ENCODE results near the gene TNRC6B.
"Not testable (repeated sequence)": the region's sequence is repeated elsewhere in the genome, so short reads cannot be mapped to it uniquely, and the experiment has no call there.

TNRC6B gene

DNA sequence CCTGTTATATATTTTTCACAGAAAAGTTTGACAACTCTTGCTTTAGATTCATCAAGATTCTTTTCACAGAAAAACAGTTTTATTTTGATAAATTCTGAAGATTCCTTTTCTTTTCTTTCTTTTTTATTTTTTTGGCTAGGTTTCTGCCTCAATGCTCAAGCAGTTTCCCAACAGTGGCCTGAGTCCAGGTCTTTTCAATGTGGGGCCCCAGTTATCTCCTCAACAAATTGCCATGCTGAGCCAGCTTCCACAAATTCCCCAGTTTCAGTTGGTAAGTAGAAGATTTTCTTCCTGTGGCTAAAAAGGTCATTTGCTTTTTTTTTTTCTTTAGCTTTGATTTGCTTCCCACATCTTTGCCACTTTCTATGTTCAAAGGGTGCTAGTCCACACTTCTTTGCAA, 122.6 kb downstream of the TNRC6B start:
- DNase-seq = no peak

DNA sequence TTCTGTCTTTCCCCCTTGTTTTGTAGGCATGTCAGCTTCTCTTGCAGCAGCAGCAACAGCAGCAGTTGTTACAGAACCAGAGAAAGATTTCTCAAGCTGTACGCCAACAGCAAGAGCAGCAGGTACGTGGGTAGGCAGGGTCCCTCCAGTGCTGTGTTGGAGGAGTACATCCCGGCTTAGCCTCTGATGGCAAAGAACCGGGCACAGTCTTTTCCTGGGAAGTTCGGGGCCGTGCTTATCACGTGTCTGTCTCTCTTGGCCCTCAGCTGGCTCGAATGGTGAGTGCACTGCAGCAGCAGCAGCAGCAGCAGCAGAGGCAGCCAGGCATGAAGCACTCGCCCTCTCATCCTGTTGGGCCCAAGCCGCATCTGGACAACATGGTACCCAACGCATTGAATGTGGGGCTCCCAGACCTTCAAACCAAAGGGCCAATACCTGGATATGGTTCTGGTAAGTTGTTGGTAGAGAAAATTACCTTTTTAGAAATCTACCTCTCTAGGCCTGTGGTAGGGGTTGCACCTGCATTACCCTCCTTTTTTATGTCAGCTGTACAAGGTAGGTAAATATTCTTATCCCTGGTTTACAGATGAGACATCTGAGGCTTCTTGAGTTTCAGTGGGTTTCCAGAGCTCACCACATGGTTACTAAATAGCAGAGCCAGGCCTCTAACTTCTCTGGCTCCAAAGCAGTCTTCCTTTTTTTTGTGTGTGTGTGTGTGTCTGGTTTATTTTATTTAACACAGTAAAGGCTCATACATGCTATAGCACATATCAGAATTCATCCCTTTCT, 123.4 kb downstream of the TNRC6B start:
- DNase-seq = no peak

DNA sequence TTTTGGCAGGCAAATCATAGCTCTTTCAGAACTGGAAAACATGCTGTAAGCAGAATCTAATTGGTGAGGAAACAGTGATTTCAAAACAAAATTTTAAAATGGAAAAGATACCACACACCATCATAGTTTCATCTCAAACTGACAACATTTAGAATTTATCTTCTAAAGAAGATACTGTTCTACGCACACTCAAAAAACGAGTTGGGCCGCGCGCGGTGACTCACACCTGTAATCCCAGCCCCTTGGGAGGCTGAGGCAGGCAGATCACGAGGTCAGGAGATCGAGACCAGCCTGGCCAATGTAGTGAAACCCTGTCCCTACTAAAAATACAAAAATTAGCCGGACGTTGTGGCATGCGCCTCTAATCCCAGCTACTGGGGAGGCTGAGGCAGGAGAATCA, 124.4 kb downstream of the TNRC6B start:
- DNase-seq = no peak

DNA sequence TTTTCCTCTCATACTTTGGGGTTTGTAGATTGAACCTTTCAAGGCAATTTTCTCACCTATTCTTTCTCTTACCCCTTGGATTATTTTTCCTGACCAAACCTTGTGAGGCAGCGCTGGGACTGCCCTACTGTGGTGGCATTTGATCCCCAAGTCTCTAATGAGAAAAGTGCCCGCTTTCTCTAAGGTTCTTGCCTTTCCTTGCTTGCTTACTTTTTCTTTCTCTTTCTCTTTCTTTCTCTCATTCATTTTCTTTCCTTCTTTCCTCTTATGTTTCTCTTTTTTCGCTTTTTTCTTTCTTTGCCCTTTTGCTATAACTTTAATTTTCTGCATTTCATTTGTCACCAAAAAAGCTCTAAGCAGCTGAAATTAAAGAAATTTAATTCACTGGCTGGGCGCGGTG, 127.9 kb downstream of the TNRC6B start:
- no peak for DNase-seq

DNA sequence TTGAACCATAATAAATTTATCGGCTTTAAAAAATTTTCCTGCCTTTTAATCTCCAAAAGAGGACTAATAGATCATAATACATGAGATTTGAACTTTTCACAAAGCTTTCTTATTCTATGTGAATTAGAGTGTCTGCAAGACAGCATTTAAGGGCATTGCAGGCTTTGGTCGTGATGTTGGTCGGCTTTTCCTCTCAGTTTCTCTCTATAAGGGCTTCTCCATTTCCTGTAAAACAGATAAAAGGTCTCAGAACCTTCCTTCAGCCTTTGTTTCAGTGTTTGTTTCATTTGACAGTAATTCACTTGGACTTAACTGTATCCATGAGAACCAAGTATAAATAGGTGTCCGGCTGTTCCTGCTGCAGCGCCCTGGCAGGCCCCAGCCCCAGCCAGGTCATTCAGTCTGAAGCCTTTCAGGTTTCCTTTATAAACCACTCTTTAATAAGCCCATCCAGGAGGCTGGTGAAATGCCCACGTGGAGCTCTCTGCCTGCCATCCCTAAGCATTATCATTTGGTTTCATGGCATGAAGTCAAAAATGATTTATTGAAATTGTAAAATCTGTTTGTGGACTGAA, 131.4 kb downstream of the TNRC6B start:
- DNase-seq = no peak

DNA sequence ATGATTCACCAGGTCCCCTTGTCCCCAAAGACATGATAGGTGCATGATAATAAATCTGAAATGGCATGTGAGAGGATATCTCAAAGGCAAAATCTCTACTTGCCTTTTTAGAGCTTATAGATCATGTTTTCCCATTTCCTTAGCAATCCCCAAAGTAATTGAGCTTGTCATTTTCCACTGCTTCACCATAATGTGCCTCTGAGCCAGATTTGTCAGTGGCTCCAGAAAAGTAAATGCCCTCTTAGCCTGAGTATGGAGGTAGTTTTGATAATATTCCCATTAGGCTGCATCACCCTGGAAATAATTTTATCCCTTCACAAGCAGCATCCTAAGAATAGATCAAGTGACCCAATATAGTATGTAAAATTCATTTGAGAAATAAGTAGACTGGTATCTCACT, 131.9 kb downstream of the TNRC6B start:
- DNase-seq = no peak

DNA sequence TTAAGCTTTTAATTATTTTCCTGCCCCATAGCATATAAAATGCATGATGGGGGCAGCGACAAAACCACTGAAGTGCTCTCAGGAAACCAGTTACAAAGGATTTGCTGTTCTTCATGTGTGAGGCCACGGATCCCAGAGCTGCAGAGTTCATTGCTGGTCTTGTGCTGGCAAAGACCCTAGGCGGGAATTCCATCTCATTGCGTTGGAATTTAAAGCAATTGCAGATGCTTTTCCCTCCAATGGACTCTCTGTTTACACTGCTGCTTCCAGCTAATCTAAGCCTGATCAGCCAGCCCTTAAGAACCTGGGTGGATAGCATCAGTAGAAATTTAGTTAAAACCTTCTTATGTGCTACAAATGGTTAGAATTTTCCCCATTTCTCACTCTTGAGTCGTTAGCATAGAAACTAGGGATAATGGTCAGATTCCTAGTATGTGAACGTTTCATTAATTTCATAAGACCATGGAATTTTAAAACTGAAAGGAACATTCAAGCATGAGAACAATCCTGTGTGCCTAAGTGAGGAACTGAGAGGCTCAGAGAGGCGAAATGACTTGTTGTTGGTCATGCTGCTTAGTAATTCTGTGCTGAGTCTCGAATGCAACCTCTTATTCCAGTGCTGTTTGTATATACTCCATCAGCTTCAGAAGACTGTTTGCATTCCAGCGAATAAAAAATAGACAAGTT, 132.5 kb downstream of the TNRC6B start:
- DNase-seq = no peak

DNA sequence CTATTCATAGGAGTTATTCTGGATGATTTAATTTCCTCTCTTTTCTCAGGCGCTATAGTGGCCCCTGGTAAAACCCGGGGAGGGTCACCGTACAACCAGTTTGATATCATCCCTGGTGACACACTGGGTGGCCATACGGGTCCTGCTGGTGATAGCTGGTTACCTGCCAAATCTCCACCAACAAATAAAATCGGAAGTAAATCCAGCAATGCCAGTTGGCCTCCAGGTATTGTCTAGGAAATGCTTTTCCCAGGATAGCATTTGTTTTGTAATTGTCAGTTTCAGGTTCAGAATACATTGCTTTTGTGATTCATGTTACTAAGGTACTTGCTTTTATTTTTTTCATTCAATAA, 133.0 kb downstream of the TNRC6B start:
- no peak for DNase-seq

DNA sequence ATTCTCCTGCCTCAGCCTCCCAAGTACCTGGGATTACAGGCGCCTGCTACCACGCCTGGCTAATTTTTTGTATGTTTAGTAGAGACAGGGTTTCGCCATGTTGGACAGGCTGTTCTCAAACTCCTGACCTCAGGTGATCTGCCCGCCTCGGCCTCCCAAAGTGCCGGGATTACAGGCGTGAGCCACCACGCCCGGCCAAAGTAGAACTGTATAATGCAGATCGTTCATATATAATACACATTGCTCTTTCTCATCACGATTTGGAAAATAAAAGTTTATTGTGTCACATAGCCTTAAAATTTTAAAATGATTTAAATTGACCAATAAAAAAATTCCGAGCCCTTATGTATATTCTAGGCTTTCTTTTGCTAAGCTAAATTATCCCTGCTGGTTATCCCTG, 133.9 kb downstream of the TNRC6B start:
- DNase-seq = not testable (repeated sequence)

DNA sequence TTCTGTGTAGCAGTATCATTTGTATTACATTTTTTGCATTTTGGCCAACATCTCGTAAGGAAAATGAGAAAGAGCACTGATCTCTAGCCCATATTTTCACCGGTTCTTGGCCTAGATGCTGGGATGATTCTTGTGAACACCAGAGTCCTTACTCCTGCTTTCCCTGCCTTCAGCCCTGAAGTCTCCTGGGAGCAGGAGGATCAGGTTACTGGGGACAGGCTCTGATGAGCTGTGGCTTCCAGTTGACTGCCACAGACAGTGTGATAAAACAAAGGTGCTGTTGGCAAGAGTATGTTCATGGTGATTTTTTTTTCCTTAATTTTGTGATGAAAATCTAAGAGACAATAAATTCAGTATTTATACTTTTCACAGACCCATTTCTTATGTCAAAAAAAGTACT, 134.3 kb downstream of the TNRC6B start:
- DNase-seq = no peak

DNA sequence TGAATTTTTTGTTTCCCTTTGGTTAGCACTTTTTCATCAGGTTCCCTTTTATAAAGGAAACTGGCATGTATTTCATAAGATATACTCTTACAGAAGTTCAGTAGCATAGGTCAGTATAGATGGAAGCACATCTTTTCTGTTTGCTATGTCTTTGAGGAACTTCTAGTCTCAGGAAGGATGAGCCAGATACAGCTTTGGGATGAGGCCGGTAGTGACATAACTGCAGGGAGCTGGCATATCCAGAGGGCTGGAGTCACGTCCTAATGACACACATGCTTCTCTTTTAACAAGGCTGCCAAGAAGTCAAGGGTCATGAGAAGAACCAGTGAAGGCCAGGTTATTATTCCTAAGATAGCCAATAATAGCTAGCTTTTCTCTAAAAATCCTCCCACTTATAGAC, 135.3 kb downstream of the TNRC6B start:
- no peak for DNase-seq

DNA sequence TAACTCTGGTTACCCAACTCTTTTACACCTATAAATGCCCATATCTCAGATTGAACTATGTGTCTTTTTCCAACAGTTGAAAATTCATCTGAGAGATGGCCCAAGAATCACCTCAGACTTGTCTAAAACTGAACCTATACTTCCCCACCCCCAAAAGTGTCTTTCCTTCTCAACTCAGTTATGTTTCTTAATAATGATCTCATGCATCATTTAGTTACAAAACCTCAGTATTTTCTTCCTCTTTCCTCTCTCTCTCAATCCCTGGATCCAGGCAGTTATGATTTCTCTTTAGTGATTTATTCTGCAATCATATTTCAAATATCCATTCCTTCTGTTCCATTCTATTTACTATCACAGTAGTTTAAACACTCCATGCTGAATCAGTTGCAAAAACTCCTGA, 136.3 kb downstream of the TNRC6B start:
- DNase-seq = no peak

DNA sequence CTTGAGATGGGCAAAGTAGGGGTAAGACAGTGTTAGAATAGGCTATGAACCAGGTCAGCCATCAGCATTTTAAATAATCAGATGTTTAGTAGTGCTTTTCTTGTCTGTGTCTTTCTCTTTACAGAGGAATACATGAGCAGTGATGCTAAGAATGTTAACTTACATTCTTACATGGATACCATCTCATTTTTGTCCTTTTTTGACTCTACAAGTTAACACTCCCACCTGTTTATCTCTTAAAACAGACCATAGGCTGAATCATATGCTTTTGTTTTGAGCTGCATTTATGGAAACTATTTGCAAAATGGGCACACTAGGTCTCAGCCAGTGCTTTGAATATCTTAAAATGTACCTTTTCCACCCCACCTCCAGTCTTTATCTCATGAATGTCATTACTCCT, 143.0 kb downstream of the TNRC6B start:
- DNase-seq = no peak

DNA sequence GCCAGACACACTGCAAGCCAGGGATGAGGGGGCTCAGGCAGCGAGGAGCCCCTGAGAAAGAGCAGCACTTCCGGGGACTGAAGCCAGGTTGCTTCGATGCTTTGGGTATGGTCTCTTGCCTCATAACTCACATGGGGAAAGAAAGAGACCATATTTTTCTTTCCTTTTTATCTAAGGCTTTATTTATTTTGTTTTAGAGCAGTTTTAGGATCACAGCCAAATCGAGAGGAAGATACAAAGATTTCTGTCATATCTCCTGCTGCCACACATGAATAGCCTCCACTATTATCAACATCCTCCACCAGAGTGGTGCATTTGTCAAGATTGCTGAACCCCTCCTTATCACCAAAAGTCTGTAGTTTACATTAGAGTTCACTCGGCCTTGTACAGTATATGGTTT, 144.3 kb downstream of the TNRC6B start:
- DNase-seq = no peak

DNA sequence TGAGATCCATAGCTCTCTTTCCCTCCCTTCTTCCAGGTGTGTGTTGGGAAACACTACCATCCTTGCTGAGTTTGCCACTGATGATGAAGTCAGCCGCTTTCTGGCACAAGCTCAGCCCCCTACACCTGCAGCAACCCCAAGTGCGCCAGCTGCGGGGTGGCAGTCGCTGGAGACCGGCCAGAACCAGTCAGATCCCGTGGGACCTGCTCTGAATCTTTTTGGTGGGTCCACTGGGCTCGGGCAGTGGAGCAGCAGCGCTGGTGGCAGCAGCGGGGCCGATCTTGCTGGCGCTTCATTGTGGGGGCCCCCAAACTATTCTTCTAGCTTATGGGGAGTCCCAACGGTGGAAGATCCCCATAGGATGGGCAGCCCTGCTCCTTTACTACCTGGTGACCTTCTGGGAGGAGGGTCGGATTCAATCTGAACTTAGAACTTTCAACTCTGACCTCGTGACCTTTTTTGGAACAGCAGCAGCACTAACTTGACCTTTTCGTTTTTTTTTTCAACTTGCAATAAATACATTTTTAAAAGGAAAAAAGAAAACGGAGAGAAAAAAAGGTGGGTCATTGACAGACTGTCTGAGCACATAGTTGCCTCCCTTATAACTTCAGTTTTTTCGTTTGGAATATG, 145.2 kb downstream of the TNRC6B start:
- DNase-seq = no peak

DNA sequence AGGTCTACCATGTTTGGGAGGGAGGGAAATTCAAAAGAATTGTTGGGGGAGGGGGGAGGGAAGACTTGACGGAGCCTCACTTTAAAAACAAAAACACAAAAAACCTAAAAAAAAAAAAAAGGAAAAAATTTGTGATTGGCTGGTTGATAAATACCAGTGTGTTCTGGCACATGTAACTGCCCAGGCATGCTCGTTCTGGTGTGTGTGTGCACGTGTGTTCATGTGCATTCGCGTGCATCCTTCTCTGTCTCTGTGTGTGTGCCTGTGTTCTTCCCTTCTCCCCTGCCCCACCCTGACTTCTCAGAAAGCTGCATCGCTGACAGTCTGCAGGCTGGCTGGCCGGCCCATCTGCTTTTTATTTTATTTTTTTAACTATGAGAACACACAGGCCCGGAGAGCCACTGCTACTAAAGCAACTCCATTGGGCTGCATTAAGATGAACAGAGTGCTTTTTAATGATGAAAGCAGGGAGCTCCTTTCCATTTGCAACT, 146.0 kb downstream of the TNRC6B start:
- DNase-seq = no peak

DNA sequence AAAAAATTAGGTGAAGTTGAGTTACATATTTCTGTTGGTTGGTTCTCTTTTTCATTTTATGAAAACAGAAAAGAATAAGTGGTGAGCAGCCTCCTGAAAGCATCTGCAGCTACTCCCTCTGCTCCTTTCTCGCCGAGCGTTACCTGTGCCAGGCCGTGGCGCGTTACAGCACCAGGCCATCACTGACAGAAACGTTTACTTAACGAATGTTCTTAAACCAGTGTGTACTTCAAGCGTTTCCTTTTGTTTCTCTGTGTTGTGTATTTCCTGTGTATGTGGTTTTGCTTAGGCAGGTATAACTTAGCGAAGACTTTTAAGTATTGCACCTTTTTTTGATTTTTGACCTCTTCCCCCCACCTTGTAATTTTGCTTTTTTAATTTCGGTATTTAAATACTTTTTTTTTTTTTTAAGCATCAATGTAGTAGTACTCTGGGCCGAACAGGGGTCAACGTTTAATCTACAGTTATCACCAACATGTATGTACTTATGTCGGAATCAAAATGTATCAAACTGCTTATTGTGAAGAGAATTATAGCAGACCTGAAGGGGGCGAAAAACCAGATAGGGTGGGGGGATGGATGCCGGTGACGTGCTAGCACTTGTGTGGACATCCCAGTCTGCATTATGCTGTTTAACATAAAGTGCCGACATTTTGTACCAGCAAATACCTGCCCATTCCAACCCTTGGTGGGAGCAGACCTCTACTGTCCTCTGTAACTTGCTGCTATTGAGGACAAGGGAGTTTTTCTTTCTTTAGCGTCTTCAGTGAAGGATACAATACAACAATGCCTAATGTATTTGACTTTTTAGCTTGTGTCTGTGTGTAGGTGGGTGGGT, 147.0 kb downstream of the TNRC6B start:
- DNase-seq = no peak

DNA sequence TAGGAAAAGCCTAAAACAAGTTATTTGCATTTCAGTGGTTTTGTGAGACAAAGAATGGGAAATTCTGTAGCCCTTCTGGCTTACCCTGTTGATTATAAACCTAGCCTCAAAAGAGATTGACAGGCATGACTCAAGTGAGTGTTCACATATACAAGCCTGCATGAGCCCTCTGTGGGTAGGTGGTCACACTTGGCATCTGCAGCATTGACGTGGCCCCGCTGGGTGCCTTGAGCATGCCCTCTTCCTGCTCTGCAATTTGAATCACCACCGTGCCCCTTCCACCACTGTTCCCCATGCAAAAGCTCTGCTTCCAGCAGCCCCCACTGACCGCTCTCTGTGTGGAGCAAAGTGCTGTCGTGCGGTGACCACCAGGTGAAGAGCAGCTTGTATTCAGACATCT, 147.6 kb downstream of the TNRC6B start:
- no peak for DNase-seq

DNA sequence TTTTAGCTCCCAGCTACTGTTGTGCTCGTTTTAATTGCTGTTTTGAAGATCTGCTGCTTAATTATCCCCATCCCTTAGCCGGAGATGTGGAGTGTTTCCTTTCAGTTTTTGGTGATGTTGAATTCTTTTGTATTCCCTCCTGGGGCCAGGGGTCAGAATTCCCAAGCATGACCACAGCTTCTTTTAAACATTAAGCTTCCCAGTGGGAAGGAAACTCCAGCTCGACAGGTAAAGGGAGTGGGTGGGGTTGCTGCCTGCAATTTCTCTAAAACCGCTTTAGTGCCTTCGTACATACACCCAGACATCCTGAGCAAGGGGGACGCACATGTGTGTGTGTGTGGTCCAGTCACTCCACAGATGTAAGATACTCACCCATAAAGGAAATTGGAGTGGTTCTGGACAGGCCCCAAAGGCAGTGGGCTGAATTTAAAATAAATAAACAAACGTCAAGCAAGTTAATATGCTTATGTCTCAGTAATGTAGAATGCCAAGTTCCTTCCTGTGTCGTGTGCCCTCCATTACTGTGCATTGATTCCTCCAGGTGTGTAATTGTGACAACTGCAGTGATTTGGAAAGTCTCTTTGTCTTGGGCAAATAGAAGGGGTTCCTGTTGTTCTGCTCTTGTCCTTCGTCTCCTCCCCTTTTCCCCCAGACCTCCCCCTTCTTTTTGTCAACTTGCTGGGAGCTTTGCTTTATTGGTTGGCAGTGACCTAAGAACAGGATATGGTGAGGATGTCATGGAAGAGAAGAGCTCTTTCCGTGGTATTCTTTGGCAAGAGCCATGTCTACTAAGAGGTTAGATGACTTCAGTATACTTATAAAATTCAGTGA, 149.4 kb downstream of the TNRC6B start:
- no peak for DNase-seq

DNA sequence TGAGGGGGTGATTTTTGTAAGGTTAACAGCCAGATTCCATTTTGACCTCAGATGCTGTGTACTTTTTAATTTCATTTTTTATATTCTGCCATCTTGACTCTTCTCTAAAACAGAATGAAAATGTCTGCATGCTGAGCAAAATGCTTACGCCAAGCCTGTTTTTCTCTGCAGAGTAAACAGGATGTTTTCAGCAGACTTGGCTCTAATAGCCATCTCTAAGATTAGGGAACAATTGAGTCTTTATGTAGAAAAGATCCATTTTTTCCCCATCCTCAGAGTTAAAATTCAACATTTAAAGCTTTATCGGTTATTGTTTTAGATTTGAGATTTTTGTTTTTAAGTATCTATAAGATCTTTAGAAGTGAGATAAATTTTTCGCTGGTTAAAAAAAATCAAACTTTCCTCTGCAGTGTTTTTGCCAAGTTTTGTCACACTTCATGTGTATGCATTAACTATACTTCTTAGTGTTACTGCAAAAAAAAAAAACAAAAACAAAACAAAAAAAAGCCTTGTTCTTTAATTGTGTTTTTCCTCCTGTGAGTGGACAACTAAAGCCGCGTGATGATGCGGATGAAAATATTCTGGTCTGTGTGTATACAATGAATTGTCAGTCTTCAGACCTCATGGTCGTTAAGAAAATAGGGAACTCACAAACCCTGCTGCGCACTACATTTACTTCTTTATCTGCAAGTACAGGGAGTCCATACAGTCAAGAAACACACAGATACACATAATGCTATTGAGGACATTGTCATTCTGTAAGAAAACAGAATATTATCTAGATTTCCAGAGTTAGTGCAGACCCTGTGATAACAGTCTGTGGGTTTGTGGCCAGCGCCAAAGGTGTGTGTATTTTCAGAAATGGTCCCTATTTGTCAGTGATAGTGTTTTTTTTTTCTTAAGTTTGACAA, 151.1 kb downstream of the TNRC6B start:
- no peak for DNase-seq

DNA sequence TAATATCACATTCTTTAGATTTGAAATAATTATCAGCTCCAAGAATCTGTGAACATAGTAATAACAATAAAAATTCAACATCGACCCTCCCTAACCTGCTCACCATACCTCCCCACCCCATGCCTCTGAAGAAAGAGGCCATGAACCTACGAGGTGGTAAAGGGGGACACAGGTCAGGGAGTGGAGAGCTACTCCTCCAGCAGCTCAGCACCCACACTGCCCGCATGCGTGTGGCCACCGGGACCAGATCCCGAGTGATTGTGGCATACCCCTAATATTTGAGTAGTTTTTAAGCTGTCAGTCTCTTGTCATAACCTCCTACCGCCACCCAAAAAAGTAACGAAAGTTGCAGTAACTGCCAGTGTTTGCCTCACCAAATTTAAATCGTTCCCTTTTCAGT, 151.7 kb downstream of the TNRC6B start:
- DNase-seq = no peak
